HG03354 (cell line): ENCODE results near the gene PRSS58.

Source experiments
- ATAC-seq: cut with Tn5 transposase; IDR thresholded peaks from one replicate; pipeline ENCODE4 v1.9.1; 2021; ENCODE audit warnings: mild to moderate bottlenecking; ENCODE audit not compliant: unreplicated experiment, poor library complexity, severe bottlenecking

Gene PRSS58

GRCh38 chr7:142231716-142232115, 26.1 kb downstream of the PRSS58 start:
- no peak for ATAC-seq

- ATAC-seq = no peak
These were observed 29.2 kb downstream of the PRSS58 start for GRCh38 chr7:142228537-142229104.
